GM20000 (cell line): Measurements from ENCODE around the gene ATIC.
"Not testable (repeated sequence)": the region's sequence is repeated elsewhere in the genome, so short reads cannot be mapped to it uniquely, and the experiment has no call there.

Source experiments
- DNase-seq: peaks from one replicate; pipeline ENCODE4 v3.0.0; 2012; ENCODE audit warnings: low spot score
- TF ChIP-seq, protein P1 (sequence below): IDR thresholded peaks from 2 replicates; pipeline ENCODE4 v1.5.1; 2012; ENCODE audit warnings: mild to moderate bottlenecking, control low read depth; ENCODE audit errors: extremely low read depth, missing control alignments

ATIC gene

DNA sequence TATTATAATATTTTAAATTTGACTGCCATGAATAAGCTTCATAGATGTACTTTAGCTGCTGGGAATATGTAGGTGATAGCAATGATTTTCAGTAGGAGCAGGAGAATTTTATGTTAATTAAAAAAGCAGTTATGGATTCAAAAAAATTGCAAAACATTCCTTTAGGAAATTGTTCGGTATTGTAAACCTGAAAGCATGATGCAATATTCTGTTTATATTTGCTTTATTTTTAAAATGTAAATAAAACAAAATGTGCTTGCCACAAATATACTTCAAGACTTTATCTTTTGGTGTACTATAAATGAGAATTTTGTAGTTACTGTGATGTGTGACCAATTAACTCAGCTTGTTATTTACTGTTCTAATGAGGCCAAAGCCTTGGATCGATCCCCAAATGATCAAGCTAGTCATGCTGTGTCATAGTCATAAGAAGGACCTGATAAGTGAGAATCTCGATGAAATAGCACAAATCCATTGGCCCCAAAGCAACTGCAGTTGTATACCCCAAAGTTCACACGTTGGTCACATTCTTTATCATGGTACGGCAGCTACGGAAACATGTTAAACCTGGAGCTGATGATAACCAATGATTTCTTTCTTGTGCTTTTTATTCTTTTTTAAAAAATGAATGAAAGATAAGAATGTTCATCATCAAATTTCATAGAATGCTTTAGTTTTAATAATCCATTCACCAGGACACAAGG is 23.6 kb upstream of the ATIC start:
- TF ChIP-seq, protein P1, sequence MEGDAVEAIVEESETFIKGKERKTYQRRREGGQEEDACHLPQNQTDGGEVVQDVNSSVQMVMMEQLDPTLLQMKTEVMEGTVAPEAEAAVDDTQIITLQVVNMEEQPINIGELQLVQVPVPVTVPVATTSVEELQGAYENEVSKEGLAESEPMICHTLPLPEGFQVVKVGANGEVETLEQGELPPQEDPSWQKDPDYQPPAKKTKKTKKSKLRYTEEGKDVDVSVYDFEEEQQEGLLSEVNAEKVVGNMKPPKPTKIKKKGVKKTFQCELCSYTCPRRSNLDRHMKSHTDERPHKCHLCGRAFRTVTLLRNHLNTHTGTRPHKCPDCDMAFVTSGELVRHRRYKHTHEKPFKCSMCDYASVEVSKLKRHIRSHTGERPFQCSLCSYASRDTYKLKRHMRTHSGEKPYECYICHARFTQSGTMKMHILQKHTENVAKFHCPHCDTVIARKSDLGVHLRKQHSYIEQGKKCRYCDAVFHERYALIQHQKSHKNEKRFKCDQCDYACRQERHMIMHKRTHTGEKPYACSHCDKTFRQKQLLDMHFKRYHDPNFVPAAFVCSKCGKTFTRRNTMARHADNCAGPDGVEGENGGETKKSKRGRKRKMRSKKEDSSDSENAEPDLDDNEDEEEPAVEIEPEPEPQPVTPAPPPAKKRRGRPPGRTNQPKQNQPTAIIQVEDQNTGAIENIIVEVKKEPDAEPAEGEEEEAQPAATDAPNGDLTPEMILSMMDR = no peak
- no peak for DNase-seq

DNA sequence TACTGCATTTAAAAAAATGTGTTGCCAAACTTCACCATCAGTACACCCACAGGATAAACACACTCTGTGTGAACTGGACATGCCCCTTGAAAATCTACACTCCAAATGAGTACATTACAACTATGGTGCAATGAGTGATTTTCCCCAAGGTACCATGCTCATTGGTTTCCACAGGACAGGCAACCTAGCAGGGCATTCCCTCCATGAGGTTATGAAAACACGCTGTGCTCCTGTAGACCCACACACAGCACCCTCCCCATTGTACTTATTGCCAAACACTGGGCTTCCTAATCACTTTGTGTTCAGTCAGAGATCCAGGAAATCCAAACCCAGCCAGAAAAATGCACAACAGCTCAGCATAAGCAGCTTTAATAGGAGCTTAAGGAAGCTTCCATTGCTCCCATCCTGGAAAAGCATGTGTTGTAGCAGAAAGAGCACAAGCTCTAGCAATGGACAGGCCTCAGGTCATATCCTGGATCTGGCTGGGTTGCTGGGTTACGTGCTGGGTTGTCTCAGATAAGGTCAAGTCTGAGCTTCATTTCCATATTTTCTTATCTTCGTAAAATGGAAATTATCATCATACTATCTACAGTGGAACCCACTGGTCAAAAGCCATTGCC is 20.8 kb upstream of the ATIC start:
- DNase-seq = no peak
- TF ChIP-seq, protein P1 = no peak

DNA sequence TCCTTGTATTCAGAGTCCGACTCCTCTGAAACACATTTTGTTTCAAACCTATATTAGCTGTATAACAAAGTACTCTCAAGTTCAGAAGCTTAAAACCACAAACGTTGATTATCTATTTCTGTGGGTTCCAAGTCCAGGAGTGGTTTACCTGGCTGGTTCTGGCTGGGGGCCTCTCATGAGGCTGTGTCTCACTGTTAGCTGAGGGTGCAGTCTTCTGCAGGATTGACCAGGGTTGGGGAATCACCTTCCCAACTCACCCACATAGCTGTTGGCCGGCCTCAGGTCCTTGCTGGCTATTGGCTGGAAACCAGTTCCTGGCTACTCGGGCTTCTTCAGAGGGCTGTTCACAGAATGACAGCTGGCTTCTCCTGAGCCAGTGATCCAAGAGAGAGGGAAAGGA is 18.0 kb upstream of the ATIC start:
- TF ChIP-seq, protein P1 = no peak

GRCh38 chr2:215299337-215299859 is 12.5 kb upstream of the ATIC start:
- DNase-seq = no peak
- TF ChIP-seq, protein P1 = no peak

More for the DNA sequence above, 18.0 kb upstream of the ATIC start:
- DNase-seq = no peak

DNA sequence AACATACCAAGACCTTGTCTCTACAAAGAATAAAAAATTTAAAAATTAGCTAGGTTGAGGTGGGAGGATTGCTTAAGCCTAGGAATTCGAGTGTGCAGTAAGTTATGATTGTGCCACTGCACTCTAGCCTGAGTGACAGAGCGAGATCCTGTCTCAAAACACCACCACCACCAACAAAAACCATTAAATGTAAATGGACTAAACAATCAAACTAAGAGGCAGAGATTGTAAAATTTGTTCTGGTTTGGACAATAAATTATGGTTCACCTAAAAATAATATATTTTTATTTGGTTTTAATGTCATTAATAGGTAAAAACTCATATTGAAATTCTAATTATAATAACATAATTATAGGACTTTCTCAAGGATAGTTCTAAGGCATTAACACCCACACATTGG is 9.9 kb upstream of the ATIC start:
- no peak for DNase-seq
- TF ChIP-seq, protein P1 = no peak

DNA sequence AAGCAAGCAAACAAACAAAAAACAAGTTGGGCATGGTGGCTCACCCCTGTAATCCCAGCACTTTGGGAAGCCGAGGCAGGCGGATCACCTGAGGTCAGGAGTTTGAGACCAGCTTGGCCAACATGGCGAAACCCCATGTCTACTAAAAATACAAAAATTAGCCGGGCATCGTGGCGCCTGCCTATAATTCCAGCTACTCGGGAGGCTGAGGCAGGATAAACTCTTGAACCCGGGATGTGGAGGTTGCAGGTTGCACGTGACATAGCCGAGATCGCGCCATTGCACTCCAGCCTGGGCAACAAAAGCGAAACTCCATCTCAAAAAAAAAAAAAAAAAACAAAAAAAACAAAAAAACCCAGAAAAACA is 617 bp upstream of the ATIC start:
- DNase-seq = not testable (repeated sequence)

- TF ChIP-seq, protein P1 = no peak
- no peak for DNase-seq
Measured at GRCh38 chr2:215313255-215313613, 1.4 kb downstream of the ATIC start.

GRCh38 chr2:215314896-215315295 is 3.0 kb downstream of the ATIC start:
- no peak for DNase-seq
- TF ChIP-seq, protein P1 = no peak
